Measurements from ENCODE around the gene KCNK5.

DNA sequence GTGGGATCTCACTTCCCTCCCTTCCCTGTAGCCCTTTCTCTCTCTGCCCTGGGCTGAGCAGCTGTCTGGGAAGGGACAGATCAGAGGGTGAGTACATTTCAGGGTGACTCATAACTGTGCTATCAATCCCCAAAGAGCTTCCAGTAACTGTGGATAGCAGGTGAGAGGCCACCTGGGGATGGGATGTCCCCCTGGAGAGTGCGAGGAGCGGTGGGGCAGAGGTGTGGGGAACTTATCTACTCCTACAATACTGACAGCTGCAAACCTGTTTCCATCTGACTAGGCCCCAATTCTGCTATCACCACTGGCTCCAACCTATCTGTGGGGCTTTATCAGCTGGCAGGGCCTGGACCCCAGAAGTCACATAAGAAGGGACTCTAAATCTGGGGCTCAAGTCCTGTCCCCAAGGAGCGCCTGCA, 32.6 kb downstream of the KCNK5 start:
- TF ChIP-seq, protein P1, sequence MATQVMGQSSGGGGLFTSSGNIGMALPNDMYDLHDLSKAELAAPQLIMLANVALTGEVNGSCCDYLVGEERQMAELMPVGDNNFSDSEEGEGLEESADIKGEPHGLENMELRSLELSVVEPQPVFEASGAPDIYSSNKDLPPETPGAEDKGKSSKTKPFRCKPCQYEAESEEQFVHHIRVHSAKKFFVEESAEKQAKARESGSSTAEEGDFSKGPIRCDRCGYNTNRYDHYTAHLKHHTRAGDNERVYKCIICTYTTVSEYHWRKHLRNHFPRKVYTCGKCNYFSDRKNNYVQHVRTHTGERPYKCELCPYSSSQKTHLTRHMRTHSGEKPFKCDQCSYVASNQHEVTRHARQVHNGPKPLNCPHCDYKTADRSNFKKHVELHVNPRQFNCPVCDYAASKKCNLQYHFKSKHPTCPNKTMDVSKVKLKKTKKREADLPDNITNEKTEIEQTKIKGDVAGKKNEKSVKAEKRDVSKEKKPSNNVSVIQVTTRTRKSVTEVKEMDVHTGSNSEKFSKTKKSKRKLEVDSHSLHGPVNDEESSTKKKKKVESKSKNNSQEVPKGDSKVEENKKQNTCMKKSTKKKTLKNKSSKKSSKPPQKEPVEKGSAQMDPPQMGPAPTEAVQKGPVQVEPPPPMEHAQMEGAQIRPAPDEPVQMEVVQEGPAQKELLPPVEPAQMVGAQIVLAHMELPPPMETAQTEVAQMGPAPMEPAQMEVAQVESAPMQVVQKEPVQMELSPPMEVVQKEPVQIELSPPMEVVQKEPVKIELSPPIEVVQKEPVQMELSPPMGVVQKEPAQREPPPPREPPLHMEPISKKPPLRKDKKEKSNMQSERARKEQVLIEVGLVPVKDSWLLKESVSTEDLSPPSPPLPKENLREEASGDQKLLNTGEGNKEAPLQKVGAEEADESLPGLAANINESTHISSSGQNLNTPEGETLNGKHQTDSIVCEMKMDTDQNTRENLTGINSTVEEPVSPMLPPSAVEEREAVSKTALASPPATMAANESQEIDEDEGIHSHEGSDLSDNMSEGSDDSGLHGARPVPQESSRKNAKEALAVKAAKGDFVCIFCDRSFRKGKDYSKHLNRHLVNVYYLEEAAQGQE (IDR thresholded peaks at IDR 0.05) = no peak
- TF ChIP-seq, protein P2, sequence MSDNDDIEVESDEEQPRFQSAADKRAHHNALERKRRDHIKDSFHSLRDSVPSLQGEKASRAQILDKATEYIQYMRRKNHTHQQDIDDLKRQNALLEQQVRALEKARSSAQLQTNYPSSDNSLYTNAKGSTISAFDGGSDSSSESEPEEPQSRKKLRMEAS (IDR thresholded peaks at IDR 0.05) = no peak
- TF ChIP-seq POLR2A (IDR thresholded peaks at IDR 0.05; ENCODE audit: low read length) = no peak
- TF ChIP-seq, protein P3, sequence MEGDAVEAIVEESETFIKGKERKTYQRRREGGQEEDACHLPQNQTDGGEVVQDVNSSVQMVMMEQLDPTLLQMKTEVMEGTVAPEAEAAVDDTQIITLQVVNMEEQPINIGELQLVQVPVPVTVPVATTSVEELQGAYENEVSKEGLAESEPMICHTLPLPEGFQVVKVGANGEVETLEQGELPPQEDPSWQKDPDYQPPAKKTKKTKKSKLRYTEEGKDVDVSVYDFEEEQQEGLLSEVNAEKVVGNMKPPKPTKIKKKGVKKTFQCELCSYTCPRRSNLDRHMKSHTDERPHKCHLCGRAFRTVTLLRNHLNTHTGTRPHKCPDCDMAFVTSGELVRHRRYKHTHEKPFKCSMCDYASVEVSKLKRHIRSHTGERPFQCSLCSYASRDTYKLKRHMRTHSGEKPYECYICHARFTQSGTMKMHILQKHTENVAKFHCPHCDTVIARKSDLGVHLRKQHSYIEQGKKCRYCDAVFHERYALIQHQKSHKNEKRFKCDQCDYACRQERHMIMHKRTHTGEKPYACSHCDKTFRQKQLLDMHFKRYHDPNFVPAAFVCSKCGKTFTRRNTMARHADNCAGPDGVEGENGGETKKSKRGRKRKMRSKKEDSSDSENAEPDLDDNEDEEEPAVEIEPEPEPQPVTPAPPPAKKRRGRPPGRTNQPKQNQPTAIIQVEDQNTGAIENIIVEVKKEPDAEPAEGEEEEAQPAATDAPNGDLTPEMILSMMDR (IDR thresholded peaks at IDR 0.05) = no peak
